GM23338 (cell line): Measurements from ENCODE around the gene SEMA4A. TPM values are rescaled to one million over a fixed set of nuclear protein-coding genes. Genes with fewer than 3 reads are reported as not detected.

Experiments
- ATAC-seq: fragments of 200-7000 bp; cut with Tn5 transposase; 3 replicates; pipeline ENCODE4 v1.9.1; 2020
- DNase-seq: peaks from one replicate; pipeline ENCODE4 v3.0.0-alpha.2; 2015; ENCODE audit warnings: low spot score
- H2AFZ ChIP-seq: fragments of 200-600 bp; sonication (generic); 2 replicates; pipeline ENCODE4 v1.8.0; 2016; ENCODE audit warnings: antibody characterized with exemption, mild to moderate bottlenecking, moderate library complexity
- H3F3A ChIP-seq: fragments of 200-600 bp; sonication (generic); replicated peaks from 2 replicates; pipeline ENCODE4 v1.8.0; 2017; ENCODE audit warnings: antibody characterized with exemption, mixed run types, low read depth
- H3K27ac ChIP-seq: fragments of 200-600 bp; sonication (generic); 2 replicates; pipeline ENCODE4 v1.6.1; 2016; ENCODE audit warnings: low read depth
- H3K27me3 ChIP-seq: fragments of 200-600 bp; sonication (generic); 2 replicates; pipeline ENCODE4 v1.8.0; 2016; ENCODE audit warnings: mild to moderate bottlenecking, mixed run types, moderate library complexity; ENCODE audit not compliant: insufficient read depth
- H3K36me3 ChIP-seq: fragments of 200-600 bp; sonication (generic); 2 replicates; pipeline ENCODE4 v1.8.0; 2016; ENCODE audit warnings: mild to moderate bottlenecking; ENCODE audit not compliant: insufficient read depth
- H3K4me1 ChIP-seq: fragments of 200-600 bp; sonication (generic); 2 replicates; pipeline ENCODE4 v1.8.0; 2016; ENCODE audit warnings: mild to moderate bottlenecking, moderate library complexity; ENCODE audit not compliant: insufficient read depth
- H3K4me2 ChIP-seq: fragments of 200-600 bp; sonication (generic); 2 replicates; pipeline ENCODE4 v1.7.1; 2017; ENCODE audit warnings: mixed run types
- H3K4me3 ChIP-seq: fragments of 200-600 bp; sonication (generic); 2 replicates; pipeline ENCODE4 v1.6.1; 2016; ENCODE audit warnings: mixed run types
- H3K79me2 ChIP-seq: fragments of 200-600 bp; sonication (generic); replicated peaks from 2 replicates; pipeline ENCODE4 v1.8.0; 2017; ENCODE audit warnings: mild to moderate bottlenecking; ENCODE audit not compliant: insufficient read depth
- H3K9me2 ChIP-seq: fragments of 200-600 bp; sonication (generic); 2 replicates; pipeline ENCODE4 v1.8.0; 2017; ENCODE audit not compliant: insufficient read depth
- H4K20me1 ChIP-seq: fragments of 200-600 bp; sonication (generic); replicated peaks from 2 replicates; pipeline ENCODE4 v1.8.0; 2017; ENCODE audit warnings: mild to moderate bottlenecking; ENCODE audit not compliant: insufficient read depth
- H3K27ac Mint-ChIP-seq: 2 replicates; pipeline ENCODE4 v1.8.0; 2020; ENCODE audit warnings: inconsistent platforms, mild to moderate bottlenecking, moderate library complexity, mixed read lengths
- H3K27me3 Mint-ChIP-seq: 3 replicates; pipeline ENCODE4 v1.8.0; 2022; ENCODE audit warnings: low read depth, mild to moderate bottlenecking, moderate library complexity, mixed read lengths, inconsistent platforms; ENCODE audit not compliant: insufficient read depth, poor library complexity
- H3K36me3 Mint-ChIP-seq: 3 replicates; pipeline ENCODE4 v1.8.0; 2021; ENCODE audit warnings: low read depth, mild to moderate bottlenecking, inconsistent platforms, moderate library complexity, mixed read lengths
- H3K4me1 Mint-ChIP-seq: 3 replicates; pipeline ENCODE4 v1.8.0; 2020; ENCODE audit warnings: mild to moderate bottlenecking, inconsistent platforms, mixed read lengths
- H3K4me3 Mint-ChIP-seq: 3 replicates; pipeline ENCODE4 v1.8.0; 2021; ENCODE audit warnings: moderate library complexity, mild to moderate bottlenecking, inconsistent platforms, mixed read lengths
- H3K9me3 Mint-ChIP-seq: 3 replicates; pipeline ENCODE4 v1.8.0; 2020; ENCODE audit warnings: moderate library complexity, mild to moderate bottlenecking, inconsistent platforms, mixed read lengths
- ETS1 ChIP-seq: IDR thresholded peaks from 2 replicates; pipeline ENCODE4 v1.6.1; 2016; ENCODE audit warnings: antibody characterized with exemption
- EZH2phosphoT487 ChIP-seq: fragments of 200-600 bp; sonication (generic); IDR thresholded peaks from one replicate; pipeline ENCODE4 v1.8.1; 2018; ENCODE audit warnings: antibody characterized with exemption; ENCODE audit not compliant: unreplicated experiment
- JUNB ChIP-seq: IDR thresholded peaks from one replicate; pipeline ENCODE4 v1.6.1; 2016; ENCODE audit warnings: antibody characterized with exemption; ENCODE audit not compliant: unreplicated experiment
- NANOG ChIP-seq: IDR thresholded peaks from 2 replicates; pipeline ENCODE4 v1.6.1; 2016; ENCODE audit warnings: antibody characterized with exemption, borderline replicate concordance
- POLR2AphosphoS5 ChIP-seq: IDR thresholded peaks from 2 replicates; pipeline ENCODE4 v1.6.1; 2016; ENCODE audit warnings: antibody characterized with exemption, low read depth
- REST ChIP-seq: IDR thresholded peaks from one replicate; pipeline ENCODE4 v1.6.1; 2018; ENCODE audit warnings: antibody characterized with exemption; ENCODE audit not compliant: unreplicated experiment
- ZNF114 ChIP-seq: fragments of 250-450 bp; sonication (Bioruptor Pico); IDR thresholded peaks from 2 replicates; pipeline ENCODE4 v1.5.0; 2020; ENCODE audit warnings: mild to moderate bottlenecking, moderate library complexity
- ZNF331 ChIP-seq: fragments of 250-450 bp; sonication (Bioruptor Pico); IDR thresholded peaks from 2 replicates; pipeline ENCODE4 v1.5.0; 2020; ENCODE audit warnings: low read depth, mild to moderate bottlenecking, moderate library complexity
- ZNF462 ChIP-seq: fragments of 250-450 bp; sonication (Bioruptor Pico); IDR thresholded peaks from 2 replicates; pipeline ENCODE4 v1.5.0; 2020; ENCODE audit warnings: mild to moderate bottlenecking, moderate library complexity
- polyA plus RNA-seq: library from polyadenylated mRNA; unstranded; fragments of >200 nt; fragmentation: Nextera tagmentation; extraction: Ambion mirVana; gene quantifications from 2 replicates; pipeline ENCODE4 v1.2.1, GENCODE V29; 2016
- total RNA-seq: library from RNA; depleted of rRNA; stranded (reverse); fragments of >200 nt; shearing (Covaris generic); gene quantifications from 2 replicates; pipeline ENCODE4 v1.2.3, GENCODE V29; 2014

Gene SEMA4A
- total and polyA plus RNA-seq, 2 experiments from 2014 or later: 5.5 to 20.2 TPM

DNA sequence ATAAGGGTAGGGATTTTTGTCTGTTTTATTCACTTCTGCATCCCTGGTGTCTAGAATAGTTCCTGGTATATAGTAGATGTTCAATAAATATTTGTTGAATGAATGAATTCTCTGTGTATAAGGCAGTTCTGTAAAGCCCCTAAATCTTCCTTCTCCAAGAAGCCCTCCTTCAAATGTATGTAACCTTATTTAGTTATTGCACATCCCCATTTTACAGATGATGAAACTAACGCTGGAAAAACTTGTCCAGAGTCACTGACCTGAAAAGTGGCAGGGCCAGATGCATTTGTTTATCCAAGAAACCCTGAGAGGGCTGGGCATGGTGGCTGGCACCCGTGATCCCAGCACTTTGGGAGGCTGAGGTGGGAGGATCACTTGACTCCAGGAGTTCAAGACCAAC is 43.1 kb upstream of the SEMA4A start:
- Mint-ChIP-seq H3K9me3 (no peaks in the 10 kb centered on the region), H3K27ac (no peak overlapping the region), H3K4me1 (peaks cover 40% of the 10 kb centered on the region), H3K27me3 (peaks cover 41% of the 10 kb centered on the region), H3K4me3 (no peak overlapping the region), H3K36me3 (no peaks in the 10 kb centered on the region)
- H3K79me2 ChIP-seq: no peaks in the 10 kb centered on the region
- no peak overlapping the region for H3K27ac ChIP-seq
- H3K4me2 ChIP-seq: no peak overlapping the region
- H3K4me1 ChIP-seq: peaks cover 35% of the 10 kb centered on the region
- no peak for DNase-seq
- H3K9me2 ChIP-seq: no peaks in the 10 kb centered on the region
- no peaks in the 10 kb centered on the region for H3K36me3 ChIP-seq
- H3F3A ChIP-seq: peaks cover 38% of the 10 kb centered on the region
- H3K4me3 ChIP-seq: no peak overlapping the region
- ATAC-seq: no peak
- H2AFZ ChIP-seq: no peak overlapping the region
- no peak for TF ChIP-seq ETS1
- TF ChIP-seq POLR2AphosphoS5: no peak
- no peak for TF ChIP-seq ZNF114
- peaks cover 5% of the 10 kb centered on the region; the same call in 1 of the 2 replicates for H4K20me1 ChIP-seq
- peaks cover 7% of the 10 kb centered on the region; the same call in 1 of the 2 replicates for H3K27me3 ChIP-seq

GRCh38 chr1:156111355-156111962 is 41.9 kb upstream of the SEMA4A start:
- DNase-seq: no peak
- Mint-ChIP-seq H3K36me3 (no peaks in the 10 kb centered on the region), H3K4me3 (no peak overlapping the region; the same call in 2 of the 3 replicates), H3K9me3 (no peaks in the 10 kb centered on the region), H3K27me3 (peaks cover 38% of the 10 kb centered on the region), H3K4me1 (peaks cover 43% of the 10 kb centered on the region), H3K27ac (no peak overlapping the region)
- no peak for ATAC-seq
- H3K79me2 ChIP-seq: peaks cover 2% of the 10 kb centered on the region
- no peak overlapping the region for H3K4me2 ChIP-seq
- H3K4me1 ChIP-seq: peaks cover 31% of the 10 kb centered on the region
- no peak overlapping the region for H2AFZ ChIP-seq
- peaks cover 5% of the 10 kb centered on the region; the same call in 1 of the 2 replicates for H4K20me1 ChIP-seq
- peaks cover 12% of the 10 kb centered on the region; the same call in 1 of the 2 replicates for H3K27me3 ChIP-seq
- H3K36me3 ChIP-seq: no peaks in the 10 kb centered on the region
- H3F3A ChIP-seq: peaks cover 34% of the 10 kb centered on the region
- no peaks in the 10 kb centered on the region for H3K9me2 ChIP-seq
- no peak overlapping the region for H3K4me3 ChIP-seq
- no peak overlapping the region for H3K27ac ChIP-seq
- TF ChIP-seq REST (no peak), ETS1 (no peak), NANOG (no peak), ZNF462 (CRISPR knock-in tag) (no peak), POLR2AphosphoS5 (no peak), JUNB (no peak), ZNF331 (no peak), ZNF114 (no peak), EZH2phosphoT487 (no peak)
